Measurements from ENCODE around the gene CCND1.

The CCND1 gene

DNA sequence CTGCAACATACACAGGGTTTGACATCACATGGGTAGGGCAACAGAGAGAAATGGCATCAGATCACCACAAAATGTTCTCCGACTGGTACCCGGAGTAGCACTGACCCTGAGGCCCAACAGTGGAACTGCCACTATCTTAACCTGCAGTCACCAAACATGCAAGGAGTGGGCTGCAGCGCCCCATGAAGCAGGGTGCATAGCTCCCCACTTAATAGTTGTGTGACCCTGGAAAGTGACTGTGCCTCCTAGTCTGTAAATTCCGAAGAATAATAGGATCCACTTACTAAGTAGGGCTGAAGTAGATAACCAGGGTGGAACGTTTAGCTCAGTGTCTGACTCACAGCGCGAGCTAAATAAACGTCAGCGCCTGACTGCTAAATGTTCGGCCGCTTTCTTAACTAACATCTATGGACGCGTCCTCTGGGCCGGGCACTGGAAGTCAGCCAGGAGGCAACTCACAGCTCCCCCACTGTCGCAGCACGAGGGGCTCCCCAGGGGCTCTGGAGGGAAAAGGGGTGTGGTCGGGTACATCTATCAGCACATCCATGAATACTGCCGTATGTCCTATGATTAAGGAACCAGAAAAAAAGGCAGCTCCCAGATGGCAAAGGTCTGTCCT, 33.4 kb downstream of the CCND1 start:
- TF ChIP-seq, protein P1, sequence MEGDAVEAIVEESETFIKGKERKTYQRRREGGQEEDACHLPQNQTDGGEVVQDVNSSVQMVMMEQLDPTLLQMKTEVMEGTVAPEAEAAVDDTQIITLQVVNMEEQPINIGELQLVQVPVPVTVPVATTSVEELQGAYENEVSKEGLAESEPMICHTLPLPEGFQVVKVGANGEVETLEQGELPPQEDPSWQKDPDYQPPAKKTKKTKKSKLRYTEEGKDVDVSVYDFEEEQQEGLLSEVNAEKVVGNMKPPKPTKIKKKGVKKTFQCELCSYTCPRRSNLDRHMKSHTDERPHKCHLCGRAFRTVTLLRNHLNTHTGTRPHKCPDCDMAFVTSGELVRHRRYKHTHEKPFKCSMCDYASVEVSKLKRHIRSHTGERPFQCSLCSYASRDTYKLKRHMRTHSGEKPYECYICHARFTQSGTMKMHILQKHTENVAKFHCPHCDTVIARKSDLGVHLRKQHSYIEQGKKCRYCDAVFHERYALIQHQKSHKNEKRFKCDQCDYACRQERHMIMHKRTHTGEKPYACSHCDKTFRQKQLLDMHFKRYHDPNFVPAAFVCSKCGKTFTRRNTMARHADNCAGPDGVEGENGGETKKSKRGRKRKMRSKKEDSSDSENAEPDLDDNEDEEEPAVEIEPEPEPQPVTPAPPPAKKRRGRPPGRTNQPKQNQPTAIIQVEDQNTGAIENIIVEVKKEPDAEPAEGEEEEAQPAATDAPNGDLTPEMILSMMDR (IDR thresholded peaks at IDR 0.05; ENCODE audit: low read depth, low read length): no peak
- DNase-seq (ENCODE audit: extremely low read depth, low read depth): peak; percentile 15

DNA sequence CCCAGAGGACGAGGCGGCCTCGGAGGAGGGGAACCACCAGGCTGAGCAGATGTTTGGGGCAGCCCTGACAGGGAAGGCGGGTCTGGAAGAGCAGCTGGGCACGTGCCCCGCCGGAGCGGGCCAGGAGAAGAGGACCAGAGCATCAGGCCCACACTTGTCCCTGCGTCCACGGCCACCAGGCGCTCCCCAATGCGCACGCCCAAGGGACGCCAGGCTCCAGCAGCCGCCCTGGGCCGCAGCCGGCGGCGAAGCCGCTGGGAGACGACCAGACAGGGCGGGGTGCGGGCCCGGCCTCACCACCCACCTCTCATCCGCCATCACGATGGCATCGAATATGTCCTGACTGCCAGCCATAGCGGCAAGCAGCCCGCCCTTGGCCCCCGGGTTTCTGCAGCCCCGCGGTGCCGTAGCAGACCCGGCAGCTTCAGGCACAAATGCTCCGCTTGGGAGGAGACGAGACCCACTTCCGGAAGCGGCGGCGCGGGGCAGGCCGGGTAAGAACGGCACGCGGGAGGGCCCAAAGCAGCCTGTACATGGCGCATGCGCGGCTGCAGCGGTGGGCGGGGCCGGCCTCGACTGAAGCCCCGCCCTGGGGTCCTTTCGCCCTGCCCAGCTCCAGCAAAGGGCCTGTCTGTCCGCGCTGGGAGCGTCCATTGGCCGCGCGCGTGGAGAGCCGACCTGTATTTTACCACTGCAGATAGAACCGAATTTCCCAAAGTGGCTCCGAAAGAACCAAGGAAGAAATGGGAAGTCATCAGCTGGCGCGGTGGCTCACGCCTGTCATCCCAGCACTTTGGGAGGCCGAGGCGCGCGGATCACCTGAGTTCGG, 34.1 kb downstream of the CCND1 start, which contains the start of gene LTO1:
Gene LTO1, minus strand, starts transcription at position 468 of the 829 bp plus-strand sequence. Its CDS starts 114 bp downstream, at position 354.
- TF ChIP-seq, protein P1 (IDR thresholded peaks at IDR 0.05; ENCODE audit: low read depth, low read length): no peak
- DNase-seq (ENCODE audit: extremely low read depth, low read depth): peak; percentile 91

DNA sequence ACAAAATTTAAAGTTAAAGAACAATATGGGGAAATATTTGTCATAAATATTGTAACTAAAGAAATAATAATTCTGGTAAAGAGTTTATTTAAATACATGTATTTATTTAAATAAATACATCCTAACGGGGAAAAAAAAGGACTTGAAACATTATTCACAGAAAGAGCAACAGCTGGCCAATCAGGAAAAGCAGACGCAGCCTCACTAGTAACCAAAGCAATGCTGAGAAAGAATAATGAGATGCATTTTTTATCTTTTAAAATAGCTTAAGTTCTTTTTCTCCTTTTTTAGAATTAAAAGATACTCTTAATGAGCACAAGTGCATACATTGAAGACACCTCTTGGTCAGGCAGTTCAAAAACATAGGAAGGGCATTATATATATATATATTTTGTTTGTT, 36.8 kb downstream of the CCND1 start:
- TF ChIP-seq, protein P1 (IDR thresholded peaks at IDR 0.05; ENCODE audit: low read depth, low read length): no peak
- DNase-seq (ENCODE audit: extremely low read depth, low read depth): no peak

DNA sequence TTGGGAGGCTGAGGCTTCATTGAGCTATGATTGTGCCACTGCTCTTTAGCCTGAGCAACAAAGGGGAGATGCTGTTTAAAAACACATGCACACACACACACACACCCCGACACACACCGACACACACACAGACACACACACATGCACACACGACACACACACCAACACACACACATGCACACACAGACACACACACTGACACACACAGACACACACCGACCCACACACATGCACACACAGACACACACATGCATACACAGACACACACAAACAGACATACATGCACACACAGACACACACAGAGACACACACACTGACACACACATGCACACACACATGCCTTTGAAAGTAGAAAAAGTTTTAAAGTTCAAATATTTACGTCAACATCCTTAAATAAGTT, 39.7 kb downstream of the CCND1 start:
- TF ChIP-seq, protein P1 (IDR thresholded peaks at IDR 0.05; ENCODE audit: low read depth, low read length): no peak
- no peak for DNase-seq (ENCODE audit: extremely low read depth, low read depth)

DNA sequence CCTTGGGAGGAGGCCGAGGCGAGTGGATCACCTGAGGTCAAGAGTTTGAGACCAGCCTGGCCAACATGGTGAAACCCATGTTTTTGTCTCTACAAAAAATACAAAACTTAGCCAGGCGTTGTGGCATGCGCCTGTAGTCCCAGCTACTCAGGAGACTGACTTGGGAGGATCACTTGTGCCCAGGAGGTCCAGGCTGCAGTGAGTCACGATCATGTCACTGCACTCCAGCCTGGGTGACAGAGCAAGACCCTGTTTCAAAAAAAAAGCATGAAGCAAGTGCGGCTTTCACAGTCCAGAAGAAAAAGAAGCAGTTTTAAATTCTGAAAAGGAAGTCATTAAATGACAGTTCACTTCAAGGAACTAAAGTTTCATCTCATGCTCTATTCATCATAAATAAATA, 41.3 kb downstream of the CCND1 start:
- no peak for DNase-seq (ENCODE audit: extremely low read depth, low read depth)
- TF ChIP-seq, protein P1 (IDR thresholded peaks at IDR 0.05; ENCODE audit: low read depth, low read length): no peak

DNA sequence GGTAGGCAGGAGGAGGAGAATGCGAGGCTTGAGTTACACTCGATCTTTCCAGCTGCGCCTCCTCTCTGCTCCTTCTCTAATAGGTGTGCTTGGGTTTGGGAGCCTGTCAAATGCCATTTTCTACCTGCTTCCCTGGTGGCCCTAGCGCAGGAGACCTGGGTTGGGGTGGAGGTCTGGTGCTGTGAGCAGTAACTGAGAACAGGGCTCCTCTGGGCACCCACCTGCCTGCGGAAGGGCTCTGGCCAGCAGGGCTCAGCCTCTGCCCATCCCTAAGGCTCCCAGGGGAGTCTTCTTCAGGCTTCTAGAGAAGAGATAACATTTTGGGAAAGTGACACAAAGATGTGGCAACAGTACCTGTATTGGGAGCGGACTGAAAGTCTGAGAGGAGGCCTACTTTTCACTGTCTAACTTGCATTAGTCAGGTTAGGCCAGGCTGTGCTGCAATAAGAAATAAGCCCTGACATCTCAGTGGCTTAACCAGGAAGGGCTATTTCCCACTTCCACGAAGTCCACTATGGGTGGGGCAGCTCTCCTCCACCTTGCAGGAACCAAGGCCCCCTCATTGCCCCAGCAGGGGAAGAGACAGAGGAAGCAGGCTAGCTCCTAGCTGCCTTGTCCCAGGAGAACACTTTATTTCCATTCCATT, 41.8 kb downstream of the CCND1 start:
- TF ChIP-seq, protein P1 (IDR thresholded peaks at IDR 0.05; ENCODE audit: low read depth, low read length): no peak
- DNase-seq (ENCODE audit: extremely low read depth, low read depth): no peak
